GM12878 (cell line): ENCODE results near the gene PALS1.

Experiments
- BRCA1 ChIP-seq: IDR thresholded peaks from 2 replicates; pipeline ENCODE4 v1.6.1; 2011; ENCODE audit warnings: low read depth, low read length, improper control_type of control experiment
- CTCF ChIP-seq, 3 experiments: IDR thresholded peaks in 2 of 3; conservative IDR thresholded peaks in 1 of 3; 2 replicates each; pipeline ENCODE4 v1.5.1; 2011; ENCODE audit warnings: low read depth in 3 of 3, low read length in 3 of 3, mild to moderate bottlenecking in 3 of 3, control low read depth in 2 of 3, moderate library complexity in 2 of 3, inconsistent platforms in 1 of 3, mixed read lengths in 1 of 3; ENCODE audit not compliant: control insufficient read depth in 2 of 3, insufficient read depth in 1 of 3; ENCODE audit errors: extremely low read depth in 1 of 3
- E4F1 ChIP-seq: fragments of 450-650 bp; IDR thresholded peaks from 2 replicates; pipeline ENCODE4 v1.6.1; 2018; ENCODE audit warnings: borderline replicate concordance, mild to moderate bottlenecking; ENCODE audit not compliant: partially characterized antibody

GRCh38 chr14:67280506-67280905 lies 39.3 kb downstream of the PALS1 start:
- no peak for TF ChIP-seq BRCA1
- TF ChIP-seq E4F1 = no peak
- no peak for TF ChIP-seq CTCF (IDR thresholded peaks at IDR 0.05 in 2 of 3, conservative IDR thresholded peaks at IDR 0.05 in 1 of 3; ENCODE audit: control insufficient read depth in 2 of 3, extremely low read depth in 1 of 3, insufficient read depth in 1 of 3, low read depth in 3 of 3, low read length in 3 of 3)
